HL-60 (cell line): ENCODE measurements around the gene DYNC2LI1.
A peak's percentile ranks its signal among the peaks of the same experiment; 100 is the strongest.

ENCODE experiments used
- DNase-seq, 2 experiments: peaks; one replicate each; pipeline ENCODE4 v3.0.0-alpha.2; 2010 to 2020; ENCODE audit warnings: low read depth in 1 of 2, low spot score in 1 of 2
- H3K27ac ChIP-seq: fragments of 250-450 bp; sonication (Bioruptor Pico); replicated peaks from 2 replicates; pipeline ENCODE4 v1.5.1; 2020; ENCODE audit warnings: mild to moderate bottlenecking, moderate library complexity
- H3K27me3 ChIP-seq: fragments of 250-450 bp; sonication (Bioruptor Pico); 2 replicates; pipeline ENCODE4 v1.5.1; 2021; ENCODE audit warnings: mild to moderate bottlenecking, moderate library complexity; ENCODE audit not compliant: insufficient read depth, poor library complexity, severe bottlenecking
- H3K4me3 ChIP-seq: replicated peaks from 2 replicates; pipeline ENCODE4 v1.5.1; 2011; ENCODE audit warnings: mild to moderate bottlenecking, control low read depth, low read length; ENCODE audit not compliant: insufficient read depth
- CTCF ChIP-seq: IDR thresholded peaks from one replicate; pipeline ENCODE4 v1.5.1; 2011; ENCODE audit warnings: low read length, control low read depth, inconsistent platforms; ENCODE audit not compliant: insufficient read depth
- GABPA ChIP-seq: IDR thresholded peaks from 2 replicates; pipeline ENCODE4 v1.6.1; 2012; ENCODE audit warnings: low read depth
- POLR2AphosphoS5 ChIP-seq: IDR thresholded peaks from 2 replicates; pipeline ENCODE4 v1.6.1; 2012; ENCODE audit warnings: low read depth
- REST ChIP-seq: IDR thresholded peaks from 2 replicates; pipeline ENCODE4 v1.6.1; 2012; ENCODE audit warnings: low read depth; ENCODE audit not compliant: insufficient replicate concordance
- SPI1 ChIP-seq: IDR thresholded peaks from 2 replicates; pipeline ENCODE4 v1.6.1; 2012; ENCODE audit warnings: low read depth, mild to moderate bottlenecking, borderline replicate concordance

Gene DYNC2LI1

GRCh38 chr2:43814711-43815110 is 40.9 kb downstream of the DYNC2LI1 start:
- TF ChIP-seq SPI1: no peak
- no peak for TF ChIP-seq REST
- no peak for TF ChIP-seq GABPA
- TF ChIP-seq CTCF: no peak
- Histone ChIP-seq H3K27ac (no peak overlapping the region), H3K27me3 (no peaks in the 10 kb centered on the region), H3K4me3 (no peak overlapping the region)
- no peak for DNase-seq

DNA sequence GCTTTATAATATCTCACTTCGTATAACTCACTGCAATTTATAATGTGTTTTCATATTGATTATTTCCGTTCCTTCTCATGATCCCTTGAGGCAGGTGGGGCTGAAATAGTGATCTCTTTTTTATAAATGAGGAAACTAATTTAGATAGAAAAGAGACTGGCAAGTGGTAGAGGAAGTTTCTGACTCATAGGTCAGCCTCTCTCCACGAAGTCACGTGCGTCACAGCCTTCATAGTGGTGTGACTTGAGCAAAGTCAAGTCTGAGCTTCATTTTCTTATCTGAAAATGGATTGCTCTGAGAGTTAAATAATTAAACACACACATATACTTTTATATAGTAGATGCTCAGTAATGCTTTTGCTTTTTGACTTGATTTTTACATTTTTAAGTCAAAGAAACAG is 44.9 kb downstream of the DYNC2LI1 start:
- peak; percentile 11 to 68 for DNase-seq
- H3K27me3 ChIP-seq: no peaks in the 10 kb centered on the region
- TF ChIP-seq GABPA (no peak), CTCF (no peak), POLR2AphosphoS5 (no peak), REST (no peak)
- H3K4me3 ChIP-seq: no peak overlapping the region
- H3K27ac ChIP-seq: no peak overlapping the region

DNA sequence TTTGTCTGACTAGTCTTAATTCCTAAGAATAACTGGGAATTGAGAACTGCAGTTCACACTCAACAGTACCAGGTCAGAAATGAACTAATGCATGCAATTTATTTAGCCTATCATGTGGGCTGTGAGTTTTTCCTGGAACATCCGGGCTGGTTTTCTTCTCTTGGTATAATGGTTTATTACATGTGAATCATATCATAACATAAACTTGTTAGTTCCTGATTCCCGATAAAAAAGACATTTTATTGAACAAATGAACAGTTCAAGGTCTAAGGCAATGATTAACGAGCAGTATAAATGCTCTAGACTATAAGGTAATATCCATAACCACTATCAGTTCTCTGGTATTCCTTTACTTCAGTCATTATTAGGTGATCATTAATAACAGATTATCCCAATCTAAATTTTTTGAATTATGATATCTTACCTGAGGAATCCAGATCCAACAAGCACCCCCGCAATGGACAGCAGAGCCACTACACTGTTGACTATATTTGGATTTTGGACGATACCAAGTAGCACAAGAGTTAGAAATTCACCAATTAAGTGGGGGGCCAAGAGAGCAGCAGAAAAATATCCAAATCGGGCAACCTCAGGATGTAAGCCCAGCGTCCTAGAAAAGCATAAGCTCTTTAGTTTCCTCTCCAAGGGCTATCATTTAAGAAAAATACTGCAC is 45.8 kb downstream of the DYNC2LI1 start:
- no peak for DNase-seq
- TF ChIP-seq CTCF (no peak), POLR2AphosphoS5 (no peak), SPI1 (no peak), REST (no peak), GABPA (no peak)
- H3K27me3 ChIP-seq: no peaks in the 10 kb centered on the region
- no peak overlapping the region for H3K4me3 ChIP-seq
- H3K27ac ChIP-seq: no peak overlapping the region
